HG03342 (cell line): ENCODE measurements around the gene CPNE6.

Experiments used
- ATAC-seq: cut with Tn5 transposase; IDR thresholded peaks from one replicate; pipeline ENCODE4 v1.9.1; 2021; ENCODE audit warnings: mild to moderate bottlenecking, moderate library complexity; ENCODE audit not compliant: unreplicated experiment

CPNE6 gene

DNA sequence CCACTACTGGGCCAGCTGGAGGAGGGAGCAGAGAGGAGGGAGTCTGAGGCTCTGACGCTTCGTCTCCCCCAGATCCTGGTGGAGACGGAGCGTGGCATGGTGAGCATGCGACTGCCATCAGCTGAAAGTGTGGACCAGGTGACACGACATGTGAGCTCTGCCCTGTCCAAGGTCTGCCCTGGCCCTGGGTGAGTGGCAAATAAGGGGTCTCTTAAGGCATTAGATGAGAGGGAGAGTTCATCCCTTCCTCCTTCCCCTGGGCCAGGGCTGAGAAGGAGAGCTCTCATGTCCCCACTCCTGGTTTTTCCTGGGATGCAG lies 17.1 kb upstream of the CPNE6 start:
- ATAC-seq: no peak

DNA sequence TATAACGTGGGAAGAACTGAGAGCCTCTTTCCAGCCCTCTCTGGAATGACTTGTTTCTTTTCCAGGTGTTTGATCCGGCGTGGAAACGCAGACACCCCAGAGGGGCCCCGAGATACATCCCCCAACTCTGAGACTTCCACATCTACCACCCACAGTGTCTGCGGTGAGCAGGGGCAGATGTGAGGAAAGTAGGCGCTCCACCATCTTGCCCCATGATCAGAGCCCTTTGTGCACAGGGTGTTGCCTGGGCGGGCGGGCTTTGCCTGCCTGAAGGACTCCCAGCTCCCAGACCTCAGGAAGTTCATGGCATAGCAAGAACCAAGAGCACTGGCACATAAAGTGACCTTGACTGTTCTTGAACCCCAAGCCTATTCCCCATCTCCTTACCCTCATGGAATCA lies 16.7 kb upstream of the CPNE6 start:
- no peak for ATAC-seq

DNA sequence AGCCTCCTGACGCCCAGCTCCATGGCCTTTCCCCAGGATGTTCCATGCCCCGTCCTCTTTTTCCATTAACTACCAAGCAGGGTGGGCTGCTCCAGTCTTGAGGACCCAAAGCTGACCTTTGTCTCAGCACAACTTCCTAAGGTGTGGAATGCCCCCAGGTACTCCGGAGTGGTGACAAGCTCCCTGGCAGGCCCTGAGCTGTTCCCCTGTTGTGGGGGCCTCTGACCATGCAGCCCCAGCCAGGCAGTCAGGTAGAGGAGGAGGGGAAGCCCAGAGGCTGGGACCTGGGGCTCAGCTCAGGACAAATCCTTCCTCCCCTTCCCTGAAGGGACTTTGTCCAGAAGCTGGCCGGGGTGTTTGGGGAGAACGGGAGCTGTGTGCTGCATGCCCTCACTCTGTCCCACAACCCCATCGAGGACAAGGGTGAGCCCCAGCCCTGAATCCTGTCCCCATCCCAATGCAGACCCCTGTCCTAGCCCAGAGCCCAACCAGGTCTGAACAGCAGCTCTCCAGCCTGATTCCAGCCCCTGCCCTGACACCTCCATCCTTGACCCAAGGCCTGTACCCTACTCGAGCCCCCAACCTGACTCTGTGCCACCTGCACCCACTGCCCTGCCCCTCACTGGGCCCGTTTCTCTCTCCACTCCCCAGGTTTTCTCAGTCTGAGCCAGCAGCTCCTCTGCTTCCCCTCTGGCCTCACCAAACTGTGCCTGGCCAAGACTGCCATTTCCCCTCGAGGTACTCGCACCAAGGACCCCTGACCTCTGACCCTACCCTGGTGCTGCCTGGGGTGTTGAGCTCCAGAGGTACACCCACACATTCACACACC lies 15.2 kb upstream of the CPNE6 start:
- ATAC-seq: no peak

DNA sequence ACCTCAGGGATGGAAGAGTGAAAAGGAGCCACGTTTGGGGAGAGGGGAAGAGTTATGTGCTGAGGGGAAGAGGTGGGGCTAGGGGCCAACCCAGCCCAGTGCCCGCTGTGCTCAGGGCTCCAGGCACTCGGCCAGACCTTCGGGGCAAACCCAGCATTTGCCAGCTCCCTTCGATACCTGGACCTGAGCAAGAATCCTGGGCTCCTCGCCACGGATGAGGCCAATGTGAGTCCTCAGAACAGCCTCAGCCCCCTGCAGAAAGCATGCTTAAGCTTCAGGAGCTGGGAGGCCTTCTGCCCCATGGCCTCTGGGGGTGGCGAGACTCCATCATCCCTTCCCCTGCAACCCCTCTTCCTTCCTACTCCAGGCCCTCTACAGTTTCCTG lies 14.6 kb upstream of the CPNE6 start:
- no peak for ATAC-seq

DNA sequence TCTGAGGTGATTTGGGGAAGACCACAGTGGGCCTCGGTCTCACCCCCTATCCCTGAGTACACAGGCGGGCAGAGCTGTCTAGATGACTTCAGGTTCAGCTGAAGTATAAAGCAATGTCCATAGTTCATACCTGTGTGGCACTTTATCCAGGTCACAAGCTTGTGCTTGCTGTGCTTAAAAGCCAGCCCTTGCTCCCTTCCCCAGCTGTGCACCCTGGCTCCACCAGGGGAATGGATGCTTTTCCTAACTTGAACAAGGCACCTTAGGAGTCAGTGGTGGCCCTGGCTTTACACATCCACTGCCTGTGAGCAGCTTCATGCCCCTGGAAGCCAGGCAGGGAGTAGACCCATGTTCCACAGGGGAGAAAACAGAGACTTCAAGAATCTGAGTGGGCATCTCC lies 14.1 kb upstream of the CPNE6 start:
- no peak for ATAC-seq

DNA sequence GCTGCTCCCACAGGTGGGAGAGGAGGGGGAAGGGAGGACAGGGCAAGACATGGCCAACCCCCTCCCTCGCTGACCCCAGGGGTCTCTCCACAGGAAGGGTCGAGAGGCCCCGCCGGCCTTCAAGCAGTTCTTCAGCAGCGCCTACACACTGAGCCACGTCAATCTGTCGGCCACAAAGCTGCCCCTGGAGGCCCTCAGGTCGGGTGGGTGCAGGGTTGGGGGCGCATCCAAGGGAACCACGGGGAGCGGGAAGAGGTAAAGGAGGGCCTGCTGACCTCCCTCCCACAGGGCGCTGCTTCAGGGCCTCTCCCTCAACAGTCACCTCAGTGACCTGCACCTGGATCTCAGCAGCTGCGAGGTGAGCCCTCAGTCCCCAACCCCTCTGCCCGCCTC lies 13.5 kb upstream of the CPNE6 start:
- no peak for ATAC-seq

DNA sequence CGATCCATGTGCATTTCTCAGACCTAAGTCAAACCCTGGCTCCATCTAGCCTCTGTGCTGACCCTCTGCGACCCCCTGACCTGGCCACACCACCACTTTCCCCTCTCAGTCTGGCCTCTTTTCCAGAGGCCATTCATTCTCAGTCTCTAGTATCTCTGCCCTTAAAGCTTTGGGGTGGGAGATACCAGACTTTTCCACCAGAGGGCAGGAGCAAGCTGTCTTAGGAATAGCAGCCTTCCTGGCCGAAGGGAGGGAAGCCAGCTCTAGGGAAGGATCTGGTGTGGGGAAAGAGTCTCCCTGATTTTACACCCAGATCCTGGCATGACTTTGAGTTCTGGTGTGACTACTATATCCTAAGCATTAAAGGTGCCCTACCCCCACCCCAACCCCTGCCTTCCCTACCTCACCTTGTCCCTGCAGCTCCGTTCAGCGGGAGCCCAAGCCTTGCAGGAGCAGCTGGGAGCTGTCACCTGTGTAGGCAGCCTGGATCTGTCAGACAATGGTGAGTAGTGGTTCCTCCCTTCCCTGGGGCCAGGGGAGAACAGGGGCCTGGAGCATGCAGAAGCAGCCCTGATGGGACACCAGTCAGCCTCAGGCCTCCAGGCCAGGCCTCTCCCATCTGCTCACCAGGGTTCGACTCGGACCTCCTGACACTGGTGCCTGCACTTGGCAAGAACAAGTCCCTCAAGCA lies 13.0 kb upstream of the CPNE6 start:
- ATAC-seq: no peak

DNA sequence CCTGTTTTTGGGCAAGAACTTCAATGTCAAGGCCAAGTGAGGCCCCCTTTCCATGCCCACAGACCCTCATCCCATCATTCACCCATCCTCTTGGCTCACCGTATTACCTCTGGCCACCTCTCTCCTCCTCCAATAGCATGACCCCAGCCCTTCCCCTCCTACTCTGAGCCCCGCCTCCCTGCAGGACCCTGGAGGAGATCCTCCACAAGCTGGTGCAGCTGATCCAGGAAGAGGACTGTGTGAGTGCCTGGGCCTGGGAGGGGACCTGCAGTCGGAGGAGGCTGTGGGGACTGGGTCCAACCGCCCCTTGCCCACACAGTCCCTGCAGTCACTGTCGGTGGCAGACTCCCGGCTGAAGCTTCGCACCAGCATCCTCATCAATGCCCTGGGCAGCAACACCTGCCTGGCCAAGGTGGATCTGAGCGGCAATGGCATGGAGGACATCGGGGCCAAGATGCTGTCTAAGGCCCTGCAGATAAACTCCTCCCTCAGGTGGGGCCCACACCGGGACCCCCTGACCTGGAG lies 12.3 kb upstream of the CPNE6 start:
- no peak for ATAC-seq

DNA sequence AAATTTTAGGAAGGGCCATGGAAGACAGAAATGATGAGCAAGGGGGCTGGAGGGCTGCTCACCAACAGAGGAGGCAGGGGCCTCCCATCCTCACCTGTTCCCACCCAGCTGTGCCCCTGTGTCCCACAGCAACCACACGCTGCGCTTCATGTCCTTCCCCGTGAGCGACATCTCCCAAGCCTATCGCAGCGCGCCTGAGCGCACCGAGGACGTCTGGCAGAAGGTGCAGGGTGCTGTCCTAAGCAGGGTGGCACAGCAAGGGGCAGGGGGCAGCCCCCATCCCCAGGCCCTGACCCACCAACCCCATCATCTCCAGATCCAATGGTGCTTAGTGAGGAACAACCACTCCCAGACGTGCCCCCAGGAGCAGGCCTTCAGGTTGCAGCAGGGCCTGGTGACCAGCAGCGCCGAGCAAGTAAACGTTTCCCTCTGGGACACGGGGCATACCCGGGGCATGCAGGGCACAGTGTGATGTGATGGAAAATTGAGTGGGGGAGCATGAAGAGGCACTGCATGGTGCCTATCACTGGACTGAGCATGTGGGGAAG lies 11.4 kb upstream of the CPNE6 start:
- ATAC-seq: no peak

DNA sequence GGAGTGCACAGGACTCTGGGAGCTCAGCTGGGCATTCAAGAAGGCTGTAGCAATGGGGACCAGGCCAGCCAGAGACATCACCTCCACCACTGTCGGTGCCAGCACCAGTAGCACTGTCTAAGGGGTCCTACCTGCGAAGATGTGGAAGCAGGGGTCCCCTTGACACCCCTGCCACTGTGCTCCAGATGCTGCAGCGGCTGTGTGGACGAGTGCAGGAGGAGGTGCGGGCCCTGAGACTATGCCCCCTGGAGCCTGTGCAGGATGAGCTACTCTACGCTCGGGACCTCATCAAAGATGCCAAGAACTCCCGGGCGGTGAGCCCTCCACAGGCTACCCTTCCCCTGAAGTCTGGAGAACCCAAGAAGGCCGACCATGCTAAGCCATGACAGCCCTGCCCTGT lies 10.9 kb upstream of the CPNE6 start:
- no peak for ATAC-seq

DNA sequence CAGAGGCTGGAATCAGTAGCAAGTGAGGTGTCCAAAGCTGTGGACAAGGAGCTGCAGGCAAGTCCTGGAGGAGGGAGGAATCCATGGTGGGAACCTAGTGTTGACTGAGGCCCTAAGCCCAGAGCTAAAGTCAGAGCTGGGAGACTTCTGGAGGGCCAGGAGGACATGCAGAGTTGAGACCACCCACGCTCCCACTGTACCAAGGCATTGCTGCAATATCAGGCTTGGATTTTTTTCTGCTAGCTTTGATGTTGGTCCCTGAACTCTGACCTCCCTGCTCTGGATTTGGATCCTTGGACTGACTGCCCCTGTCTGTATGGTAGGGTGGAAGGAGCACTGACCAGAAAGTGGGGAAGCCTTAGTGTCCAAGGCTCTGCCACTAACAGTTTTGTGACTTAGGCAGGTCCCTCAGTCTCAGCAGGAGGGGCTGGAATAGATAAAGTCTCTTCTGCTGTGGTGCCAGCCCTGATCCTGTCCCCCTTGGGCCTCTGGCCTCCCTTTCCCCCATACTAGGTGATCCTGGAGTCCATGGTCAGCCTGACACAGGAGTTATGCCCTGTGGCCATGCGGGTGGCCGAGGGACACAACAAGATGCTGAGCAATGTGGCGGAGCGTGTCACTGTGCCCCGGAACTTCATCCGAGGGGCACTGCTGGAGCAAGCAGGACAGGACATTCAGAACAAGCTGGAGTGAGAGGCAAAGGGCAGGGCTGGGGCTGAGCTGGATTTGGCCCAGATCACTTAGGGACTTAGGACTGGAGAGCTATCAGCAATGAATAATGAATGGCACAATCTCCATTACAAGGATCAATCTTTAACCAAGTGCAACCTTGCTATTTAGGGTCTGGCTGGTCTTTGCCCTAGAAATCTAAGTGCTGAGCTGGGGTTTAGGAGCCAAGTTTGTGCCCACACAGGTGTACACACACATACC lies 10.1 kb upstream of the CPNE6 start:
- no peak for ATAC-seq

DNA sequence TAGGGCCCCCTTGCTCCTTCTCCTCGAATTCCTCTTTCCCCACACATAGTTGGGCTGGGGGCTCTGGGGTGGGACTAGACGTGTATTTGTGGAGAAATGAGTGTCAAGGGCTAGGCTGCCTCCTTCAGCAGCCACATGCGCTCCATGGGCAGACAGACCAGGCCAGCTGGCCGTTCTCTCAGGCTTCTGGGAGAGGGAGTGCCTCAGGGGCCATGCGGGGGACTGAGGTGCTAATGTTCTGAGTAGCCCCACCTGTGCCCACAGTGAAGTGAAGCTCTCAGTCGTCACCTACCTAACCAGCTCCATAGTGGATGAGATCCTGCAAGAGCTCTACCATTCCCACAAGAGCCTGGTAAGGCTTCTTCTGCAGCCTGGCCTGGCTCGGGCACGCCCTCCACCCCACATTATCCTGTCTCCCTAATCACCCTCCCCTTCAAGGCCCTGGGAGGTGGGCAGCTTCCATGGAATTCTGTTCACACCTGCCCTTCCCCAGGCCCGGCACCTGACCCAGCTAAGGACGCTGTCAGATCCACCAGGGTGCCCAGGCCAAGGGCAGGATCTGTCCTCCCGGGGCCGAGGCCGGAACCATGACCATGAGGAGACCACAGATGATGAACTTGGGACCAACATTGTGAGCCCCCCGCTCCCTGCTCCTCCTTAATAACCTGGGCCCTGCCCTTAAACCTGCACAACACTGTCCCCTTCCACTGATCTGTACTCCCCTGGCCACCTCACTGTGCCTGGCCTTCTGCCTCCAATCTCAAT lies 9.0 kb upstream of the CPNE6 start:
- no peak for ATAC-seq

DNA sequence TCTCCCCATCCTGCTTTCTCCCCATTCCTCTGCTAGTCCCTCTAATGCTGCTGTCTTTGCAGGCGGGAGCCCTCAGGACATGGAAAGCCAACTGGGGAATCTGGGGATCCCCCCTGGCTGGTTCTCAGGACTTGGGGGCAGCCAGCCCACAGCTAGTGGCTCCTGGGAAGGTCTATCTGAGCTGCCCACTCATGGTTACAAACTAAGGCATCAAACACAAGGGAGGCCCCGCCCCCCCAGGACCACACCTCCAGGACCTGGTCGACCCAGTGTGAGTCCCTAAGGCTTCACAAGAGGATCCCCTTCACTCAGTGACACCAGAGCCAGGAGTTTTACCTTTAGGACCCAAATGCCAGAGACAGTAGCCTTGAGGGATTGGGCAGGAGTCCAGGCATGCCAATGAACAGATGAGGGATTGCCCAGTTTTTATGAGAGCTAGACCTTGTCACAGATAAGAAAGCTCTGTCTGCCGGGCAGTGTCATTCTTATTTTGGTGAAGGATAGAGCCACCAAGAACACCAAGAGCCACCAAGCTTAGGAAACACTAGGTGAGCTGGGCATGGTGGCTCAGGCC lies 8.0 kb upstream of the CPNE6 start:
- no peak for ATAC-seq

DNA sequence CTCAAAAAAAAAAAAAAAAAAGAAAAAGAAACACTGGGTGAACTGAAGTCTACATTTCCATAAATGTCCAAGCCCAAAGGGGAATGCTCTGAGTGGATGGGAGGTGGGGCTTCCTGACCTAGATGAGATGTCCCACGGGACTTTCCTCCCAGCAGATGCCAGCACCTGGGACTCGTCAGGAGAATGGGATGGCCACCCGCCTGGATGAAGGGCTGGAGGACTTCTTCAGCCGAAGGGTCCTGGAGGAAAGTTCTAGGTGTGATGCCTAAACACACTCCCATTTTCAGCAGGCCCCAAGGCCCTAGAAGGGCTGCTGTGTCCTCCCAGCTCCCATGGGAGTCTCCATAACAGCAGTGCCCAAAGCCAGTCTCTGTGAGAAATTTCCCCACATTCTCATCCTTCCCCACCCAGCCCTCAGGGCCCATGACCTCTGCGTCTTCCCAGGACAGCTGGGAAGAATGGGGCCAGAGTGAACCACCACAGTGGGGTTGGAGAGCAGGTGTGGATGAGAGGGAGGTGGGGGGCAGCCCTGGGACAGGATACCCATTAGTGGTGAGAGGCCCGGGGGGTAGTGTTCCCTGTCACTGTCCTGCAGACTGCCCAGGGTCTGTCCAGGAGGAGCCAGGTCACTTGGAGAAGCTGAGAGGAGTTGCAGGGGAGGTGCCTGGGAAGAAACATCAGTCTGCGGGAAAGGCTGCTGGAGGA lies 7.1 kb upstream of the CPNE6 start:
- no peak for ATAC-seq

DNA sequence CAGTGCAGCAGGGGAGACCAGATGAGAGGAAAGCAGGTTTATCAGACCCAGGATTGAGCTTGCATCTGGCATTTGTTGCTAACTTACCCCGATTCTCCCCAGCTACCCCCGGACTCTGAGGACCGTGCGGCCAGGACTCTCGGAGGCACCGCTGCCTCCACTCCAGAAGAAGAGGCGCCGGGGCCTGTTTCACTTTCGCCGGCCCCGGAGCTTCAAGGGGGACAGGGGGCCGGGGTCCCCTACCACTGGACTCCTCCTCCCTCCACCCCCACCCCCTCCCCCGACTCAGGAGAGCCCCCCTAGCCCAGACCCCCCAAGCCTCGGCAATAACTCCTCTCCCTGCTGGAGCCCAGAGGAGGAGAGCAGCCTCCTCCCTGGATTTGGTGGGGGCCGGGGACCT lies 6.5 kb upstream of the CPNE6 start:
- ATAC-seq: no peak

DNA sequence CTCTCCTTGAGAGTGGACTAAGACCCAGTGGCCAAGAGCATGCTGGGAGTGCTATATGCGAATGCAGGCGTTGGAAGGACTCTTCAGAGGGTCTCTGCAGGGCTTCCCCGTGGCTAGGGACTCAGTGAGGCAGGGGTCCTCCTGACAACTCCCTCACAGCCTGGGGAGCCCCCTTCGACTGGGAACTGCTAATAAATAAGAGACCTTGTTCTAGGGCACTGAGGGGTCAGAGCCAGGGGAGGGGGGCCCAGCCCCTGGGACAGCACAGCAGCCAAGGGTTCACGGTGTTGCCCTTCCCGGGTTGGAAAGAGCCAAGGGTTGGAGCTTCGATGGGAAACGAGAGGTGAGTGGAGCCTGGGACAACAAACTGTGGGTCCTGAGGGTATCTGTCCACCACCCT lies 6.0 kb upstream of the CPNE6 start:
- ATAC-seq: no peak

DNA sequence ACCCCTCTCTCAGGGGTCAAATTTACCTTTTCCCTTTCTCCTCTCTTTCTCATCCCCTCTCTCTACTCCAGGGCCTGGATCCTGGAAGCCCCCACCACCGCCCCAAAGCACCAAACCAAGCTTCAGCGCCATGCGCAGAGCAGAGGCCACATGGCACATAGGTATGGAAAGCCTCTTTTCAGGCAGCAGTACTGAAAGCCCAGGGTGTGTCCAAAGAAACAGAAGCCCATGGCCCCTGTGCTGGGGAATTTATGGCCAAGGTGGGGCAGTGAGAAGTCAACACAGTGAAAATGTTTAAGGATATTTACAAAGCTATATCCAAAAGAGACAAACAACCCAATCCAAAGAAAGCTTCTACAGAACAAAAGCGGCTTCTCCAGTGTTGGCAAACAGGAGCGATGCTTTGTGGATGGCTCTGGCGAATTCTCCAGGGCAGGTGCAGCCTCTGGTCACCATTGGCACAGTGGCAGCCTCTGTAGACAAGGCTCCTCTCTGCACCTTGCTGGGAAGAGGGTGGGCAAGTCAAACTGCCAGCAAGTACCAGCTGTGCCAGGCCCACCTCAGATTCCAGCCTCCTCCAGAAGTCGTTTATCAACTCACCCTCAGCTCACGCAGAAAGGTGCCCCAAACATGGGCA lies 4.7 kb upstream of the CPNE6 start:
- no peak for ATAC-seq

DNA sequence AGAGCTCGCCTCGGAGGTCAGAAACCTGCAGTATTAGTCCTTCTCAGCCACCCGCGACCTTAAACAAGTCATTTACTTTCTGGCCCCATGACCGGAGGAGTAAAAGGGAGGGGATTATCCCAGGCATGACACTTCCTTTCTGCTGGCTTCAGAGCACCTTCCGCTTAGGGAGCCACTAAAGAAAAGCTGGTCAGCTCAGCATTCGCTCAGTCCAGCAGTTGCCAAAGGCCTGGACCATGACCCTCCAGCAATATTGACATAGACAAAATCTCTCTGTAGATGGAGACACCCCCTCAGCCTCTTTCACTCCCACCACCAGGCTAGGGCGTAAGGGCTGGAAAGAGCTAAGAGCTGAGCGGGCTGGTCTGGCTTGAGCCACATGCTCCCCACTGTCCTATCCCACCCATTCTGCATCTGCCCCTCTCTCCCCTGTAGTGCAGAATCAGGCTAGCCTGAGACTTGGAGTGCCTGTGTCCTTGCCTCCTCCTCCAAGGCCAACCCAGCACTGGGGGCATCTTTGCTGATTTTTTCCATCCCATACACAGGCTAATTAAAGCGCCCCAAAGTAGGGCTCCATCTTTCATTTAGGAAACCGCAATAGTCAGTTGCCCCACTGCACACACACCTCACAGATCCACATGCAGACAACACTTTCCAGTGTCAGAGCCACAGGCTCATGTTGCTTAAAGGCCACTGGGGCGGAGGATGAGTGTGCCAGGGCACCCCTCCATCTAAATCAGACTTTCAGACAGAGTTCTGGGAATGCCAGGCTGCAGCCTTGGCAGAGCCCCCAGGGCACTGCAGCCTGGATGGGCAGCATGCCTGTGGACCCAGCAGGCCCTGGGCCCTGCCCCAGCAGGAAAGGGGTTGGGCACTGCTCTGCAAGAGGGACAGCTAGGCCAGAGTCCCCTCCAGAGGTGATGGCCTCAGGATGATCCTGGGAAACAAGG lies 4.0 kb upstream of the CPNE6 start:
- no peak for ATAC-seq
